ENCODE results near the gene POLQ. TPM values are rescaled to one million over a fixed set of nuclear protein-coding genes. Genes with fewer than 3 reads are reported as not detected.
"Not testable (repeated sequence)": the region's sequence is repeated elsewhere in the genome, so short reads cannot be mapped to it uniquely, and the experiment has no call there.

The POLQ gene
- total RNA-seq, 4 donors from 2014 or later, result 2.1 to 8.4 (median 5.3) TPM

DNA sequence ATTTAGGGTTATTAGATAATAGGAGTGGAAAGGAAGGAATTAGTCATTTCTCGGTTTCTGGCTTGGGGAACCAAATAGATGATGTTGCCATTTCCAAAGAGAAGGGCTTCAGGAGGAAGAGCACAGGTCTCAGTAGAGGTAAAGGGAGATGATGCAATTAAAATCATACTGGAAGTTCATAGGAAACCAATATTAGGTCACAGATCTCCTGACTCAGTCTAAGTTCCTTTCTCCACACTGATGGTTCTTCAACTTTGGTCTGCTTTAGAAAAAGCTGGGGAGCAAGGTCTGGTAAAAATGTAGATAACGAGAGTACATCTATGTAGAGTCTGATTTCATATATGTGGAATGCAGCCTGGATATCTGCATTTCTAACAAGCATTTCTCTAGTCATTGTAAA, 130.9 kb downstream of the POLQ start:
- TF ChIP-seq, protein P1, sequence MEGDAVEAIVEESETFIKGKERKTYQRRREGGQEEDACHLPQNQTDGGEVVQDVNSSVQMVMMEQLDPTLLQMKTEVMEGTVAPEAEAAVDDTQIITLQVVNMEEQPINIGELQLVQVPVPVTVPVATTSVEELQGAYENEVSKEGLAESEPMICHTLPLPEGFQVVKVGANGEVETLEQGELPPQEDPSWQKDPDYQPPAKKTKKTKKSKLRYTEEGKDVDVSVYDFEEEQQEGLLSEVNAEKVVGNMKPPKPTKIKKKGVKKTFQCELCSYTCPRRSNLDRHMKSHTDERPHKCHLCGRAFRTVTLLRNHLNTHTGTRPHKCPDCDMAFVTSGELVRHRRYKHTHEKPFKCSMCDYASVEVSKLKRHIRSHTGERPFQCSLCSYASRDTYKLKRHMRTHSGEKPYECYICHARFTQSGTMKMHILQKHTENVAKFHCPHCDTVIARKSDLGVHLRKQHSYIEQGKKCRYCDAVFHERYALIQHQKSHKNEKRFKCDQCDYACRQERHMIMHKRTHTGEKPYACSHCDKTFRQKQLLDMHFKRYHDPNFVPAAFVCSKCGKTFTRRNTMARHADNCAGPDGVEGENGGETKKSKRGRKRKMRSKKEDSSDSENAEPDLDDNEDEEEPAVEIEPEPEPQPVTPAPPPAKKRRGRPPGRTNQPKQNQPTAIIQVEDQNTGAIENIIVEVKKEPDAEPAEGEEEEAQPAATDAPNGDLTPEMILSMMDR (IDR thresholded peaks at IDR 0.05), result no peak
- no peak for TF ChIP-seq POLR2A (IDR thresholded peaks at IDR 0.05)
- no peak overlapping the region for H3K4me3 ChIP-seq
- no peaks in the 10 kb centered on the region for H3K36me3 ChIP-seq
- H3K27me3 ChIP-seq, result no peaks in the 10 kb centered on the region
- H3K27ac ChIP-seq, result no peak overlapping the region
- DNase-seq, result no peak
- H3K9me3 ChIP-seq, result no peaks in the 10 kb centered on the region
- intact Hi-C loops (cut with DNase I), result no loop called here
- 83 to 85% methylated on average over 2 of the region's 2 CpGs for WGBS, 2 donors
- no peaks in the 10 kb centered on the region for H3K4me1 ChIP-seq

GRCh38 chr3:121411523-121411922, 134.3 kb downstream of the POLQ start:
- H3K4me3 ChIP-seq, result no peak overlapping the region
- no peak for TF ChIP-seq POLR2A (IDR thresholded peaks at IDR 0.05)
- intact Hi-C loops (cut with DNase I), result no loop called here
- WGBS, 2 donors, result 70 to 88% methylated on average over 1 of the region's 1 CpG
- H3K27me3 ChIP-seq, result no peaks in the 10 kb centered on the region
- no peaks in the 10 kb centered on the region for H3K9me3 ChIP-seq
- no peaks in the 10 kb centered on the region for H3K4me1 ChIP-seq
- no peaks in the 10 kb centered on the region for H3K36me3 ChIP-seq
- no peak for DNase-seq
- H3K27ac ChIP-seq, result no peak overlapping the region

- 44 to 45% methylated on average over 1 of the region's 1 CpG for WGBS, 2 donors
- no peaks in the 10 kb centered on the region for H3K9me3 ChIP-seq
- intact Hi-C loops (cut with DNase I), result no loop called here
- H3K36me3 ChIP-seq, result no peaks in the 10 kb centered on the region
- no peaks in the 10 kb centered on the region for H3K27me3 ChIP-seq
- DNase-seq, result no peak
- TF ChIP-seq, protein P1 (IDR thresholded peaks at IDR 0.05), result no peak
- TF ChIP-seq POLR2A (IDR thresholded peaks at IDR 0.05), result no peak
- H3K4me3 ChIP-seq, result no peak overlapping the region
- H3K27ac ChIP-seq, result no peak overlapping the region
- H3K4me1 ChIP-seq, result no peaks in the 10 kb centered on the region
Observed at GRCh38 chr3:121405631-121406030, 140.2 kb downstream of the POLQ start.

GRCh38 chr3:121399820-121400219, 146.0 kb downstream of the POLQ start:
- TF ChIP-seq, protein P1 (IDR thresholded peaks at IDR 0.05), result no peak
- no peak for TF ChIP-seq POLR2A (IDR thresholded peaks at IDR 0.05)
- intact Hi-C loops (cut with DNase I), result no loop called here
- H3K27me3 ChIP-seq, result no peaks in the 10 kb centered on the region
- H3K4me1 ChIP-seq, result no peaks in the 10 kb centered on the region
- no peak overlapping the region for H3K27ac ChIP-seq
- H3K9me3 ChIP-seq, result no peaks in the 10 kb centered on the region
- DNase-seq, result no peak
- no peaks in the 10 kb centered on the region for H3K36me3 ChIP-seq
- no peak overlapping the region for H3K4me3 ChIP-seq

GRCh38 chr3:121398051-121398450, 147.7 kb downstream of the POLQ start:
- H3K4me3 ChIP-seq; H3K4me1 ChIP-seq; intact Hi-C loops (cut with DNase I); H3K36me3 ChIP-seq; DNase-seq; H3K27me3 ChIP-seq; H3K9me3 ChIP-seq; H3K27ac ChIP-seq: not testable (repeated sequence)
- 60 to 69% methylated on average over 8 of the region's 8 CpGs for WGBS, 2 donors

DNA sequence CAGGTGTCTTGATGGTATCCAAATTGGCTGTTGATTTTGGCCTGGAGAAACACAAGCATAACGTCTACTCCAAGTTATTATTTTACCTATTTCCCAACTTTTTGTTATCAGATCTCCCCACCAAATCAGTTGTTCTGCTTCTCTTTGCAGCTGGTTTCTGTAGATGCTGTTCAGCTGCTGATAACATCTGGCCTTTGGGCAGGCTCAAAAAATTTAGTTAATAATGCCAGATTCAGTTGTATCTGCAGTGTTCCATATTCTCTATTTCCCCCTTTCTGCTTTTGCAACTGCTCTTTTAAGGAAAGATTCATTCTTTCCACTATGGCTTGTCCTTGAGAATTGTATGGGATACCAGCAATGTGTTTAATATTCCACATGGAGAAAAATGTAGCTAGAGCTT, 149.8 kb downstream of the POLQ start:
- DNase-seq; H3K4me3 ChIP-seq; H3K4me1 ChIP-seq; intact Hi-C loops (cut with DNase I); H3K27me3 ChIP-seq; H3K9me3 ChIP-seq; H3K27ac ChIP-seq; H3K36me3 ChIP-seq: not testable (repeated sequence)
- WGBS, 2 donors, result no CpG with 5 or more reads among the region's 1 CpG

- H3K27ac ChIP-seq; H3K9me3 ChIP-seq; H3K4me1 ChIP-seq; intact Hi-C loops (cut with DNase I); H3K36me3 ChIP-seq; H3K4me3 ChIP-seq; H3K27me3 ChIP-seq; DNase-seq: not testable (repeated sequence)
- WGBS, 2 donors, result 71 to 73% methylated on average over 3 of the region's 3 CpGs
Observed at GRCh38 chr3:121388308-121388707, 157.5 kb downstream of the POLQ start.

Other genes with a start within 250 kb of the POLQ start
- not detected for gene ARGFX, start 22.0 kb upstream of the POLQ start, total RNA-seq
- gene FBXO40, start 47.4 kb upstream of the POLQ start, total RNA-seq, result not detected
- 10 to 100 TPM in 2 of 4 donors, 1 to 10 TPM in 2; 4.4 to 46.7 (median 17.4) TPM for gene HCLS1, start 114.9 kb upstream of the POLQ start, total RNA-seq
- 10 to 100 TPM; 34.3 to 55.3 (median 37.1) TPM for gene GOLGB1, start 203.8 kb upstream of the POLQ start, total RNA-seq